Measurements from ENCODE around the gene GOLGA6L10.
"Not testable (repeated sequence)": the region's sequence is repeated elsewhere in the genome, so short reads cannot be mapped to it uniquely, and the experiment has no call there.

GRCh38 chr15:82311321-82311720, 38.0 kb downstream of the GOLGA6L10 start:
- not testable (repeated sequence) for TF ChIP-seq ZNF274 (IDR thresholded peaks at IDR 0.05; ENCODE audit: low read depth, low read length); YY1 (IDR thresholded peaks at IDR 0.05; ENCODE audit: insufficient read depth, insufficient read length); SUZ12 (IDR thresholded peaks at IDR 0.05; ENCODE audit: extremely low read depth, insufficient read depth, insufficient read length)

Measured in NT2/D1 (cell line).